Body of pancreas (tissue), 4 donors: ENCODE results near the gene SDS. TPM values are rescaled to one million over a fixed set of nuclear protein-coding genes. Genes with fewer than 3 reads are reported as not detected.
A peak's percentile ranks its signal among the peaks of the same experiment; 100 is the strongest.

ENCODE experiments used
- ATAC-seq: fragments of 150-250 bp; one replicate; pipeline ENCODE4 v1.9.1; 2016
- DNase-seq, 4 donors: peaks; one replicate each; pipeline ENCODE4 v3.0.0-alpha.2; 2019
- H3K27ac ChIP-seq, 4 donors: fragments of 200-600 bp; sonication (generic); 1 replicate in 3 of 4; 2 replicates in 1 of 4; pipeline versions ENCODE4 v1.5.1 to v1.6.1; 2016 to 2019; ENCODE audit warnings: mild to moderate bottlenecking in 1 of 4, mixed read lengths in 1 of 4, moderate library complexity in 1 of 4
- H3K27me3 ChIP-seq, 2 donors: fragments of 200-600 bp; sonication (generic); one replicate each; pipeline ENCODE4 v1.6.0; 2016; ENCODE audit warnings: mild to moderate bottlenecking in 1 of 2
- H3K36me3 ChIP-seq, 2 donors: fragments of 200-600 bp; sonication (generic); replicated peaks in 1 of 2; 2 replicates each; pipeline ENCODE4 v1.5.1; 2016; ENCODE audit warnings: low read depth in 2 of 2; ENCODE audit not compliant: insufficient read depth in 1 of 2
- H3K4me1 ChIP-seq: fragments of 200-600 bp; sonication (generic); one replicate; pipeline ENCODE4 v1.6.0; 2016
- H3K4me3 ChIP-seq, 2 donors: fragments of 200-600 bp; sonication (generic); 1 replicate in 1 of 2; 2 replicates in 1 of 2; pipeline ENCODE4 v1.5.1; 2016 to 2019
- H3K9me3 ChIP-seq, 3 donors: fragments of 200-600 bp; sonication (generic); 1 replicate in 2 of 3; 2 replicates in 1 of 3; pipeline ENCODE4 v1.5.1; 2016
- POLR2A ChIP-seq, 3 donors: fragments of 450-650 bp; IDR thresholded peaks; one replicate each; pipeline ENCODE4 v1.6.1; 2016; ENCODE audit warnings: antibody characterized with exemption in 3 of 3, mild to moderate bottlenecking in 2 of 3
- WGBS, 2 donors: methylation state at CpG; one replicate each; pipeline ENCODE4 v1.1.5; 2017; 5-methylcytosine and 5-hydroxymethylcytosine counted together
- intact Hi-C: fragments of 100-400 bp; cut with DNase I; formaldehyde crosslinking; loops from one replicate; pipeline ENCODE4 v1.15.1; 2023
- total RNA-seq, 2 donors: library from RNA; depleted of rRNA; stranded (reverse); fragments of >200 nt; gene quantifications; one replicate each; pipeline ENCODE4 v1.1.0, GENCODE V29; 2016
- TF ChIP-seq, protein P1 (sequence below), 7 experiments: fragments of 450-650 bp in 4 of 7; fragments of 200-600 bp in 3 of 7; sonication (generic) in 3 of 7; IDR thresholded peaks; one replicate each; pipeline ENCODE4 v1.5.1; 2016 to 2019; ENCODE audit warnings: antibody characterized with exemption in 7 of 7

SDS gene
- total RNA-seq, 2 donors from 2014 or later: 0.33 to 0.52 TPM

DNA sequence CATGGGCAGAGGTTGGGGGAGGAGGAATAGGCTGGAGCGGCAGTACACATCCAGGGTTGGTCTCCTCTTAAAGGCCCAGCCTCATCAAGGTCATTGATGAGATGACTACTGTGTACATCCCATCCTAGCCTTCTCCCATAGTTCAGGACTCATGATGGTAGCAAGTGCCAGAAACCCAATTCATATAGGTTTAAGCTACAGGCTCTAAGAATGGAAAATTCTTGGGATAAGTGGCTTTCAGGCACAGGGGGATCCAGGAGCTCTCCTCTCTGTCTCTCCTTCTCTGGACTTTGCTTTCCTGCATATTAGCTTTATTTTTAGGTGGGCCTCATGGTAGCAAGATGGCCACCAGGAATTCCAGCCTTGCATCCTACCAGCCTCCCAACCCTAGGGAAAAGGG is 24.8 kb upstream of the SDS start:
- no peak overlapping the region for H3K4me3 ChIP-seq
- no peaks in the 10 kb centered on the region for H3K9me3 ChIP-seq
- no peaks in the 10 kb centered on the region for H3K36me3 ChIP-seq
- WGBS, 2 donors: 87 to 100% methylated on average over 1 of the region's 1 CpG
- DNase-seq: no peak
- H3K4me1 ChIP-seq: peaks cover 2% of the 10 kb centered on the region
- H3K27ac ChIP-seq: no peak overlapping the region
- ATAC-seq: no peak
- no peaks in the 10 kb centered on the region for H3K27me3 ChIP-seq
- intact Hi-C loops: loop anchor here (10.0 kb wide), 2 partner anchors 114 to 234 kb away; no protein-coding TSS in a partner anchor
- TF ChIP-seq, protein P1, sequence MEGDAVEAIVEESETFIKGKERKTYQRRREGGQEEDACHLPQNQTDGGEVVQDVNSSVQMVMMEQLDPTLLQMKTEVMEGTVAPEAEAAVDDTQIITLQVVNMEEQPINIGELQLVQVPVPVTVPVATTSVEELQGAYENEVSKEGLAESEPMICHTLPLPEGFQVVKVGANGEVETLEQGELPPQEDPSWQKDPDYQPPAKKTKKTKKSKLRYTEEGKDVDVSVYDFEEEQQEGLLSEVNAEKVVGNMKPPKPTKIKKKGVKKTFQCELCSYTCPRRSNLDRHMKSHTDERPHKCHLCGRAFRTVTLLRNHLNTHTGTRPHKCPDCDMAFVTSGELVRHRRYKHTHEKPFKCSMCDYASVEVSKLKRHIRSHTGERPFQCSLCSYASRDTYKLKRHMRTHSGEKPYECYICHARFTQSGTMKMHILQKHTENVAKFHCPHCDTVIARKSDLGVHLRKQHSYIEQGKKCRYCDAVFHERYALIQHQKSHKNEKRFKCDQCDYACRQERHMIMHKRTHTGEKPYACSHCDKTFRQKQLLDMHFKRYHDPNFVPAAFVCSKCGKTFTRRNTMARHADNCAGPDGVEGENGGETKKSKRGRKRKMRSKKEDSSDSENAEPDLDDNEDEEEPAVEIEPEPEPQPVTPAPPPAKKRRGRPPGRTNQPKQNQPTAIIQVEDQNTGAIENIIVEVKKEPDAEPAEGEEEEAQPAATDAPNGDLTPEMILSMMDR (IDR thresholded peaks at IDR 0.05): no peak
- no peak for TF ChIP-seq POLR2A (IDR thresholded peaks at IDR 0.05)

DNA sequence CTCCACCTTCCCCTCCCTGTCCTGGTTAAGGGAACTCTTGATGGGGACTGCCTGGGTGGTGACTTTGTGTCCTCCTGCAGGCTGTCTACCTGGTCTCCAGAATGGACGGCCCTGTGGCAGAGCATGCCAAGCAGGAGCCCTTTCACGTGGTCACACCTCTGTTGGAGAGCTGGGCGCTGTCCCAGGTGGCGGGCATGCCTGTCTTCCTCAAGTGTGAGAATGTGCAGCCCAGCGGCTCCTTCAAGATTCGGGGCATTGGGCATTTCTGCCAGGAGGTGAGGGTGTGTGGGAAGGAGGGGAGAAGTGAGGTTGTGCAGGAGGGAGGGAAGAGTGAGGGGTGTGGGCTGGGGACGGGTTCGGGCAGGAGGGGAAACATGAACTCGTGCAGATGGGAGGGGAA is 24.2 kb upstream of the SDS start:
- H3K4me1 ChIP-seq: peaks cover 8% of the 10 kb centered on the region
- DNase-seq: no peak
- ATAC-seq: no peak
- H3K27ac ChIP-seq: no peak overlapping the region
- WGBS, 2 donors: 82 to 91% methylated on average over 6 to 9 of the region's 9 CpGs
- no peak overlapping the region for H3K4me3 ChIP-seq
- H3K36me3 ChIP-seq: no peaks in the 10 kb centered on the region
- intact Hi-C loops: loop anchor here (10.0 kb wide), 2 partner anchors 113 to 233 kb away; no protein-coding TSS in a partner anchor
- H3K27me3 ChIP-seq: no peaks in the 10 kb centered on the region
- H3K9me3 ChIP-seq: no peaks in the 10 kb centered on the region
- TF ChIP-seq, protein P1 (IDR thresholded peaks at IDR 0.05): no peak
- TF ChIP-seq POLR2A (IDR thresholded peaks at IDR 0.05): no peak

DNA sequence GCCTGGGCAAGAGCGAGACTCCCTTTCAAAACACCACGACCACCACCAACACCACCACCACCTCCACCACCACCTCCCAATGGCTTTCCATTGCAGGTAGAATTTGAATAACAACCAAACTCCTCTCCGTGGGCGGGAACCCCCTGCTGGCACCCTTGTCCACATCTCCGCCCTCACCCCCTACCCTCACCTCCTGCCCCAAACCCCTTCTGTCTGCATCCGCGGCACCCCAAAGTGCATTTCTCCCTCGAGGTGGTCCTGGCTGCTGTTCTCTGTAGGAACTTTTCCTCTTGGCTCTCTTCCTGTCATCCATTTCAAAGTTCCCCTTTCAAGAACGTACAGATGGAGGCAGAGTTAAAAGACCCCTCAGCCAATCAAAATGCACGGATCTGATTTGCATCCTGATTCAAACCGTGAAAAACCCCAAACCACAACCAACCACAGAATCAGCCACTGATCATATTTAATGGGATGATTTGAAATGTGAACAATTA is 22.3 kb upstream of the SDS start:
- no peak for TF ChIP-seq POLR2A (IDR thresholded peaks at IDR 0.05)
- TF ChIP-seq, protein P1 (IDR thresholded peaks at IDR 0.05): no peak
- intact Hi-C loops: loop anchor here (10.0 kb wide), 2 partner anchors 111 to 231 kb away; no protein-coding TSS in a partner anchor
- ATAC-seq (no peak), DNase-seq (no peak)
- Histone ChIP-seq H3K36me3 (no peaks in the 10 kb centered on the region), H3K4me3 (no peak overlapping the region), H3K27me3 (no peaks in the 10 kb centered on the region), H3K9me3 (no peaks in the 10 kb centered on the region), H3K4me1 (peaks cover 18% of the 10 kb centered on the region), H3K27ac (no peak overlapping the region)
- WGBS, 2 donors: 55 to 64% methylated on average over 11 of the region's 11 CpGs

DNA sequence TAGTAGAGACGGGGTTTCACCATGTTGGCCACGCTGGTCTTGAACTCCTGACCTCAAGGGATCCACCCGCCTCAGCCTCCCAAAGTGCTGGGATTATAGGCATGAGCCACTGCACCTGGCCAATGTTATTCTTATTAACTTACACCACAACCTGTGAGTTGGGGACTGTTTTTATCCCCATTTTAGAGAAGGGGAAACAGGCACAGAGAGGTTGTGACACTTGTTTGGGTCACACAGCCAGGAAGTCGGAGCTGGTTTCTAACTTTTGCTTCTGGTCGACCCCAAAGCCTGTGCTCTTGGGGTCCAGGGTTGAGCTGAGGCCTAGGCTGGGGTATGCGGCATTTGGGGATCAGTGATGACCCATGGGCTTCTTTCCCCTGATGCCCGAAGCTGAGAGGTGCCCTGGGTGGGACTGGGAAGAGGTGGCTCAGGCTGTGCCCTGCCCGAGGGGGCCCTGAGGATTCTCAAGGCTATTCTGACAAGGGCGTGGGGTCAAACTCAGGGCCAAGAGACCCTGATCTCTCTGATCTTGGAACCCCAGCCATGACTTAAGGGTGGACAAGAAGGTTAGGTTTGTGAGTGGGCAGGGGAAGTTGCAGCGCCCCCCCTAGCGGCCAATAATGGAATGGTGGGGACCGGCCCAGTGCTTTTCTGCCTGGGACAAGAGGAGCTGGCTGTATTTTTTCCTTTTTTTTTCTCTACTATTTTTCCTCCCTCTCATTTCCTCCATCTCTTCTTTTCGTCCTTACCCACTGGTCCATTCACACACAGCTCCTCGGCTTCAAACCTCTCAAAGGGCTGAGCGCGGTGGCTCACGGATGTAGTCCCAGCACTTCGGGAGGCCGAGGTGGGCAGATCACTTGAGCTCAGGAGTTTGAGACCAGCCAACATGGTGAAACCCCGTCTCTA is 21.5 kb upstream of the SDS start:
- no peak for ATAC-seq
- H3K27ac ChIP-seq: no peak overlapping the region
- H3K4me1 ChIP-seq: peaks cover 18% of the 10 kb centered on the region
- H3K27me3 ChIP-seq: no peaks in the 10 kb centered on the region
- TF ChIP-seq POLR2A (IDR thresholded peaks at IDR 0.05): no peak
- TF ChIP-seq, protein P1 (IDR thresholded peaks at IDR 0.05): peak; percentile 52 to 89 (median 82)
- 55 to 65% methylated on average over 16 to 20 of the region's 20 CpGs for WGBS, 2 donors
- H3K36me3 ChIP-seq: no peaks in the 10 kb centered on the region
- H3K4me3 ChIP-seq: no peak overlapping the region
- intact Hi-C loops: loop anchor here (10.0 kb wide), 2 partner anchors 110 to 230 kb away; no protein-coding TSS in a partner anchor
- no peaks in the 10 kb centered on the region for H3K9me3 ChIP-seq
- DNase-seq: peak; percentile 42 to 65 (median 57)
